HUES64 (cell line): ENCODE results near the gene BMP15.

Experiments used
- H3K27ac ChIP-seq: 2 replicates; pipeline ENCODE4 v1.7.0; 2013; ENCODE audit warnings: low read depth, low read length, inconsistent platforms
- H3K27me3 ChIP-seq: 2 replicates; pipeline ENCODE4 v1.6.1; 2013; ENCODE audit warnings: mild to moderate bottlenecking, low read length; ENCODE audit not compliant: insufficient read depth
- H3K36me3 ChIP-seq: 2 replicates; pipeline ENCODE4 v1.6.1; 2013; ENCODE audit warnings: mild to moderate bottlenecking, low read length; ENCODE audit not compliant: insufficient read depth
- H3K4me1 ChIP-seq: 2 replicates; pipeline ENCODE4 v1.6.1; 2013; ENCODE audit warnings: mild to moderate bottlenecking, low read length, moderate library complexity; ENCODE audit not compliant: insufficient read depth
- H3K4me3 ChIP-seq: 2 replicates; pipeline ENCODE4 v1.5.1; 2013; ENCODE audit warnings: mild to moderate bottlenecking, low read length, moderate library complexity
- H3K9ac ChIP-seq: 2 replicates; pipeline ENCODE4 v1.6.1; 2013; ENCODE audit warnings: mild to moderate bottlenecking, low read depth, low read length
- H3K9me3 ChIP-seq: 2 replicates; pipeline ENCODE4 v1.6.1; 2013; ENCODE audit warnings: low read depth, low read length; ENCODE audit not compliant: insufficient read depth
- WGBS: fragments of 150-250, 120-280 bp; methylation state at CpG from one replicate; pipeline ENCODE4 v1.1.7; 2013; ENCODE audit warnings: missing lambda C conversion rate; 5-methylcytosine and 5-hydroxymethylcytosine counted together

Gene BMP15

GRCh38 chrX:50905334-50905733 lies 5.2 kb upstream of the BMP15 start:
- WGBS: 97% methylated on average over 17 of the region's 17 CpGs
- Histone ChIP-seq H3K36me3 (no peaks in the 10 kb centered on the region), H3K4me1 (no peaks in the 10 kb centered on the region), H3K27me3 (no peaks in the 10 kb centered on the region), H3K9me3 (no peaks in the 10 kb centered on the region), H3K27ac (no peak overlapping the region), H3K9ac (no peak overlapping the region), H3K4me3 (no peak overlapping the region)

DNA sequence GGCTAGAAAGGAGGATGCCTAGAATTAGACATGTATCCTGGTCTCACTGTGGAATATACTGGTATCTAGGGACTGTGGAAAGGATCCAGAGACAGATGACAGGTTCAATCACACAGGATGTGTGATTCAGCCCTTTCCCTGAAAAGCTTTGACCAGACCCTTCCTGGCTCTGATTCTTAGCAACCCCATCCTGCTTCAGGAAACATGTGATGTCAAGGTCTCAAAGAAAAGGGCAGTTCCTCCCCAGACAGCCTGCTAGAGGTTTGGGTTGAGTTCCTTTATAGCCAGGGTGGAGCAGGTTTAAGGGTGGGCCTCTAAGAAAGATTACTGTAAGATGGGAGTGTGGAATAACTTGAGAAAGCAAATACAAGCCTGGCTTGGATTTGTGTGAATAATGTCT lies 3.0 kb downstream of the BMP15 start:
- H3K27me3 ChIP-seq: no peaks in the 10 kb centered on the region
- no peak overlapping the region for H3K27ac ChIP-seq
- H3K9me3 ChIP-seq: no peaks in the 10 kb centered on the region
- H3K36me3 ChIP-seq: no peaks in the 10 kb centered on the region
- no peak overlapping the region for H3K9ac ChIP-seq
- no peak overlapping the region for H3K4me3 ChIP-seq
- no peaks in the 10 kb centered on the region for H3K4me1 ChIP-seq

DNA sequence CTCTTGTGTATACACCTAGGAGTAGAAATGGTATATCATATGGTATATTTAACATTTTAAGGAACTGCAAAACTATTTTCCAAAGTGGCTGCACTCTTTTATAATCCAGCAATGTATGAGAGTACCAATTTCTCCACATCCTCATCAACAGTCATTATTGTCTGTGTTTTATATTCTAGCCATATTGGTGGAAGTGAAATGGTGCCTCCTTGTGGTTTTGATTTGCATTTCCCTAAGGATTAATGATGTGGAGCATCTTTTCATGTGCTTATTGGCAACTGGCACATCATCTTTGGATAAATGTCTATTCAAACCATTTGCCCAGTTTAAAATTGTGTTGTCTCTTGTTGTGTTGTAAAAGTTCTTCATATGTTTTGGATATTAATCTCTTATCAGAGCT lies 9.6 kb downstream of the BMP15 start:
- Histone ChIP-seq H3K9me3 (no peaks in the 10 kb centered on the region), H3K27ac (no peak overlapping the region), H3K27me3 (no peaks in the 10 kb centered on the region), H3K36me3 (no peaks in the 10 kb centered on the region), H3K4me1 (no peaks in the 10 kb centered on the region), H3K9ac (no peak overlapping the region), H3K4me3 (no peak overlapping the region)

- Histone ChIP-seq H3K36me3 (no peaks in the 10 kb centered on the region), H3K27ac (no peak overlapping the region), H3K9me3 (no peaks in the 10 kb centered on the region), H3K4me3 (no peak overlapping the region), H3K9ac (no peak overlapping the region), H3K4me1 (no peaks in the 10 kb centered on the region), H3K27me3 (no peaks in the 10 kb centered on the region)
Observed at GRCh38 chrX:50927127-50927526, 16.6 kb downstream of the BMP15 start.

DNA sequence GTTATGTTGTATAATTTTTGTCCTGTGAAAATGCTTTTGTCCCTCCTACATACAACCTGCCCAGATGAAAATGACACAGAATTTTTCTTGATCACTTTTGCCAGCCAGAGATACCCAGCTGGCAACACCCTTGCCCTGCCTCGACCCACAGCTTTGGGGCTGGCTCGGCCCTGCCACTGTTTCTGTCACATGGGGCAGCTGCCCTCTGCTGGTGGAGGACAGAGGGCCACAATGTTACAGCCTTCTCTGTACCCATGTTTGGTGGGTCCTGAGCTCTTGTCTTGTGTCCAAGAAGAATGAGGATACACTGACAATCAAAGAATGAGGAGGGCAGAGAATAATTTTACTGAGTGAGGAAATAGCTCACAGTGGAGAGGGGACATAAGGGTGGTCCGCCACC lies 31.1 kb downstream of the BMP15 start:
- Histone ChIP-seq H3K9me3 (peaks cover 6% of the 10 kb centered on the region; the same call in 1 of the 2 replicates), H3K4me3 (no peak overlapping the region), H3K9ac (no peak overlapping the region), H3K36me3 (no peaks in the 10 kb centered on the region), H3K4me1 (no peaks in the 10 kb centered on the region), H3K27me3 (no peaks in the 10 kb centered on the region), H3K27ac (no peak overlapping the region)
- WGBS: 90% methylated on average over 3 of the region's 3 CpGs

GRCh38 chrX:50942471-50942870 lies 31.9 kb downstream of the BMP15 start:
- 97% methylated on average over 2 of the region's 2 CpGs for WGBS
- H3K9ac ChIP-seq: no peak overlapping the region
- peaks cover 6% of the 10 kb centered on the region; the same call in 1 of the 2 replicates for H3K9me3 ChIP-seq
- H3K36me3 ChIP-seq: no peaks in the 10 kb centered on the region
- H3K4me3 ChIP-seq: no peak overlapping the region
- H3K27ac ChIP-seq: no peak overlapping the region
- H3K27me3 ChIP-seq: no peaks in the 10 kb centered on the region
- H3K4me1 ChIP-seq: no peaks in the 10 kb centered on the region

DNA sequence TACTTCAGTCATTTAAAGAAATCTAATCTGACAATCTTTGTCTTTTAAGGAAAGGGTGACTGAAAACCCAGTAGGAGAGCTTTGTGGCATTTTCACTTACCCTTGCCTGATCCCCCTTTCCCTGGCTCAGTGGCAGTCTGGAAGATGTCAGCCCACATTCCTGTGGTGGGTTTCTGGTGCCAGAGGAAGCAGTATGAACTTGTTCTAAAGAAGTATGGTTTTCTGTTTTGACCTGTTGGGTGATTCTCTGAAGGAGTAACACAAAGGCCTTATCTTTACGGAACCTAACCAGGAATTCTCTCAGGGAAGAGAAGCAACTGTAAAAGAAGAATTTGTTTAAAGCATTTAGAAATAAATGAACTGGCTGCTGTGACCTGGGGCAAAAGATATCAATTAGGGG lies 41.9 kb downstream of the BMP15 start:
- no peak overlapping the region for H3K9ac ChIP-seq
- no peak overlapping the region for H3K4me3 ChIP-seq
- 0 out of 2 replicates have a peak, but pooled peaks cover 4% of the 10 kb centered on the region for H3K9me3 ChIP-seq
- WGBS: 100% methylated on average over 1 of the region's 1 CpG
- no peaks in the 10 kb centered on the region for H3K36me3 ChIP-seq
- H3K4me1 ChIP-seq: no peaks in the 10 kb centered on the region
- H3K27me3 ChIP-seq: no peaks in the 10 kb centered on the region
- no peak overlapping the region for H3K27ac ChIP-seq

DNA sequence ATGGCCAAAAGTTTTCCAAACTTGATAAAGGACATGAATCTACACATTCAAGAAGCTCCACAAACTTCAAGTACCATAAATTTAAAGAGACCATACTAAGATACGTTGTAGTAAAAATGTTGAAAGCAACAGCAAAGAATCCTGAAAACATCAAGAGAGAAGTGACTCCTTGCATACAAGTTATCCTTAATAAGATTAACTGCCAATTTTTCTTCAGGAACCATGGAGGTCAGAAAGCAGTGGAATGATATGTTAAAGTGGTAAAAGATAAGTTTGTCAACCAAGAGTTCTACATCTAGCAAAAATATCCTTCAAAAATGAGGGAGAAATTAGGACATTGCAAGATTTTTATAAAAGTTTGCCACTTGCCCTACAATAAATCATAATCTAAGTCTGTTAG lies 43.3 kb downstream of the BMP15 start:
- WGBS: no CpG with 5 or more reads among the region's 1 CpG
- Histone ChIP-seq H3K9ac (no peak overlapping the region), H3K27ac (no peak overlapping the region), H3K4me1 (no peaks in the 10 kb centered on the region), H3K9me3 (0 out of 2 replicates have a peak, but pooled peaks cover 4% of the 10 kb centered on the region), H3K36me3 (no peaks in the 10 kb centered on the region), H3K4me3 (no peak overlapping the region), H3K27me3 (no peaks in the 10 kb centered on the region)

GRCh38 chrX:50962156-50962555 lies 51.6 kb downstream of the BMP15 start:
- Histone ChIP-seq H3K9ac (no peak overlapping the region), H3K27me3 (no peaks in the 10 kb centered on the region), H3K9me3 (no peaks in the 10 kb centered on the region), H3K27ac (no peak overlapping the region), H3K4me1 (peaks cover 8% of the 10 kb centered on the region; the same call in 1 of the 2 replicates), H3K36me3 (no peaks in the 10 kb centered on the region), H3K4me3 (no peak overlapping the region)
- WGBS: 34% methylated on average over 2 of the region's 3 CpGs

- Histone ChIP-seq H3K4me3 (no peak overlapping the region), H3K4me1 (peaks cover 14% of the 10 kb centered on the region; the same call in 1 of the 2 replicates), H3K27ac (no peak overlapping the region), H3K36me3 (no peaks in the 10 kb centered on the region), H3K27me3 (no peaks in the 10 kb centered on the region), H3K9me3 (no peaks in the 10 kb centered on the region), H3K9ac (no peak overlapping the region)
Observed at GRCh38 chrX:50963842-50964241, 53.3 kb downstream of the BMP15 start.
